ENCODE measurements around the gene THEMIS2.

DNA sequence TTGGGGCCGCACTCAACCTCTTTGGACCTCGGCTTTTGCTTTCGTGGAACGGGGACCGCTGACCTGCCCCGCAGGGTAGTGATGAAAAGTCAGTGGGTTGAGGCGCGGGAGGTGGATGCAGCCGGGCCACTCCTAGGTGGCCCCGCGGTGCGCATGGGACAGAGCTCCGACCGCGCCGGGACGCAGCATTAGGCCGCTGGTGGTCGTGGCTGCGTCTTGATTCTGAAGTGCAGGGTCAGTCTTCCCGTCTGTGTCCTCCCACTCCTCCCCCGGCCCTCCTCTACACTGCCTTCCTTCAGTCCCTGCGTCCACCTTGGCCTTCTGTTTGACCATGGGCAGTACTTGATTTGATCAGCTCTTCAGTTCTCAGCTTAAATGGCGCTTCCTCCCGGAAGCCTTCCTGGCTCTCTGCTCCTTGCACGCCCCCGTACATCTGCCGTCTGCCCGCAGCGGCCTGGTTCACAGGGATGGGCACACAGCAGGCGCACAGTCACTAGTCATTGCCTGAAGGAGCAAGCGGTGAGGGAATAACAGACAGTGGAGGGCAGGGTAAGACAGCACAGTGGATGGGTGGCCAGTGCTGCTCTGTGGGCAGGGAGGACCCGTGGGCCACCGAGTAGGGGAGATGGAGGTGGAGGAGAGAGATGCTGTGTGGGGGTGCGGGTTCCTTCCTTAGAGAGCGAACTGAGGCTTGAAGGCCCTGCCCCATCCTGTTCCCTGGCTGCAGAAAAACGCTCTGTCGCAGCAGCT, 633 bp downstream of the THEMIS2 start:
- TF ChIP-seq, protein P1, sequence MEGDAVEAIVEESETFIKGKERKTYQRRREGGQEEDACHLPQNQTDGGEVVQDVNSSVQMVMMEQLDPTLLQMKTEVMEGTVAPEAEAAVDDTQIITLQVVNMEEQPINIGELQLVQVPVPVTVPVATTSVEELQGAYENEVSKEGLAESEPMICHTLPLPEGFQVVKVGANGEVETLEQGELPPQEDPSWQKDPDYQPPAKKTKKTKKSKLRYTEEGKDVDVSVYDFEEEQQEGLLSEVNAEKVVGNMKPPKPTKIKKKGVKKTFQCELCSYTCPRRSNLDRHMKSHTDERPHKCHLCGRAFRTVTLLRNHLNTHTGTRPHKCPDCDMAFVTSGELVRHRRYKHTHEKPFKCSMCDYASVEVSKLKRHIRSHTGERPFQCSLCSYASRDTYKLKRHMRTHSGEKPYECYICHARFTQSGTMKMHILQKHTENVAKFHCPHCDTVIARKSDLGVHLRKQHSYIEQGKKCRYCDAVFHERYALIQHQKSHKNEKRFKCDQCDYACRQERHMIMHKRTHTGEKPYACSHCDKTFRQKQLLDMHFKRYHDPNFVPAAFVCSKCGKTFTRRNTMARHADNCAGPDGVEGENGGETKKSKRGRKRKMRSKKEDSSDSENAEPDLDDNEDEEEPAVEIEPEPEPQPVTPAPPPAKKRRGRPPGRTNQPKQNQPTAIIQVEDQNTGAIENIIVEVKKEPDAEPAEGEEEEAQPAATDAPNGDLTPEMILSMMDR (IDR thresholded peaks at IDR 0.05; ENCODE audit: poor library complexity, severe bottlenecking): no peak
- TF ChIP-seq POLR2AphosphoS5 (IDR thresholded peaks at IDR 0.05): no peak
- no peak for TF ChIP-seq TAF1 (IDR thresholded peaks at IDR 0.05; ENCODE audit: low read depth)
- TF ChIP-seq, protein P2, sequence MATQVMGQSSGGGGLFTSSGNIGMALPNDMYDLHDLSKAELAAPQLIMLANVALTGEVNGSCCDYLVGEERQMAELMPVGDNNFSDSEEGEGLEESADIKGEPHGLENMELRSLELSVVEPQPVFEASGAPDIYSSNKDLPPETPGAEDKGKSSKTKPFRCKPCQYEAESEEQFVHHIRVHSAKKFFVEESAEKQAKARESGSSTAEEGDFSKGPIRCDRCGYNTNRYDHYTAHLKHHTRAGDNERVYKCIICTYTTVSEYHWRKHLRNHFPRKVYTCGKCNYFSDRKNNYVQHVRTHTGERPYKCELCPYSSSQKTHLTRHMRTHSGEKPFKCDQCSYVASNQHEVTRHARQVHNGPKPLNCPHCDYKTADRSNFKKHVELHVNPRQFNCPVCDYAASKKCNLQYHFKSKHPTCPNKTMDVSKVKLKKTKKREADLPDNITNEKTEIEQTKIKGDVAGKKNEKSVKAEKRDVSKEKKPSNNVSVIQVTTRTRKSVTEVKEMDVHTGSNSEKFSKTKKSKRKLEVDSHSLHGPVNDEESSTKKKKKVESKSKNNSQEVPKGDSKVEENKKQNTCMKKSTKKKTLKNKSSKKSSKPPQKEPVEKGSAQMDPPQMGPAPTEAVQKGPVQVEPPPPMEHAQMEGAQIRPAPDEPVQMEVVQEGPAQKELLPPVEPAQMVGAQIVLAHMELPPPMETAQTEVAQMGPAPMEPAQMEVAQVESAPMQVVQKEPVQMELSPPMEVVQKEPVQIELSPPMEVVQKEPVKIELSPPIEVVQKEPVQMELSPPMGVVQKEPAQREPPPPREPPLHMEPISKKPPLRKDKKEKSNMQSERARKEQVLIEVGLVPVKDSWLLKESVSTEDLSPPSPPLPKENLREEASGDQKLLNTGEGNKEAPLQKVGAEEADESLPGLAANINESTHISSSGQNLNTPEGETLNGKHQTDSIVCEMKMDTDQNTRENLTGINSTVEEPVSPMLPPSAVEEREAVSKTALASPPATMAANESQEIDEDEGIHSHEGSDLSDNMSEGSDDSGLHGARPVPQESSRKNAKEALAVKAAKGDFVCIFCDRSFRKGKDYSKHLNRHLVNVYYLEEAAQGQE (IDR thresholded peaks at IDR 0.05; ENCODE audit: borderline replicate concordance): no peak
- TF ChIP-seq EZH2 (IDR thresholded peaks at IDR 0.05; ENCODE audit: borderline replicate concordance, insufficient read depth, low read length, poor library complexity, severe bottlenecking): no peak

All from neural cell (in vitro differentiated cells).